NCI-H69 (cell line): ENCODE results near the gene ITIH2.
A peak's percentile ranks its signal among the peaks of the same experiment; 100 is the strongest.
"Not testable (repeated sequence)": the region's sequence is repeated elsewhere in the genome, so short reads cannot be mapped to it uniquely, and the experiment has no call there.

ENCODE experiments used
- DNase-seq: peaks from one replicate; lab custom pipeline; 2025; lab: John Stamatoyannopoulos, UW

ITIH2 gene

GRCh38 chr10:7738536-7739407, 35.7 kb downstream of the ITIH2 start:
- peak; percentile 32 for DNase-seq

- no peak for DNase-seq
These were observed 41.2 kb downstream of the ITIH2 start for GRCh38 chr10:7744307-7744706.

GRCh38 chr10:7748637-7749036, 45.5 kb downstream of the ITIH2 start:
- DNase-seq, result not testable (repeated sequence)

- no peak for DNase-seq
These were observed 47.1 kb downstream of the ITIH2 start for GRCh38 chr10:7750222-7750621.

- no peak for DNase-seq
These were observed 49.1 kb downstream of the ITIH2 start for GRCh38 chr10:7752251-7752650.

GRCh38 chr10:7755103-7755502, 52.0 kb downstream of the ITIH2 start:
- DNase-seq, result no peak

- peak; percentile 45 for DNase-seq
These were observed 53.4 kb downstream of the ITIH2 start for GRCh38 chr10:7756360-7756992.

- DNase-seq, result no peak
These were observed 60.8 kb downstream of the ITIH2 start for GRCh38 chr10:7763929-7764328.

- no peak for DNase-seq
These were observed 63.1 kb downstream of the ITIH2 start for GRCh38 chr10:7766241-7766640.

- no peak for DNase-seq
These were observed 64.1 kb downstream of the ITIH2 start for GRCh38 chr10:7767209-7767608.

GRCh38 chr10:7768417-7768816, 65.3 kb downstream of the ITIH2 start:
- DNase-seq, result no peak

GRCh38 chr10:7773845-7774801, 71.0 kb downstream of the ITIH2 start:
- DNase-seq, result peak; percentile 75

- no peak for DNase-seq
These were observed 73.7 kb downstream of the ITIH2 start for GRCh38 chr10:7776777-7777176.

- DNase-seq, result not testable (repeated sequence)
These were observed 79.1 kb downstream of the ITIH2 start for GRCh38 chr10:7782194-7782593.

- no peak for DNase-seq
These were observed 83.3 kb downstream of the ITIH2 start for GRCh38 chr10:7786430-7786829.

- peak; percentile 17 for DNase-seq
These were observed 84.2 kb downstream of the ITIH2 start for GRCh38 chr10:7787150-7787856.

- DNase-seq, result peak; percentile 92
These were observed 84.9 kb downstream of the ITIH2 start, which contains the start of the genes ATP5F1C and KIN for GRCh38 chr10:7787857-7788638. TSS of gene ATP5F1C (plus strand) at chr10:7788177. CDS start at chr10:7788208, 31 bp downstream. TSS of gene KIN (minus strand) at chr10:7787993. CDS start at chr10:7787933, 60 bp downstream.

- DNase-seq, result peak; percentile 44
These were observed 85.6 kb downstream of the ITIH2 start for GRCh38 chr10:7788639-7789286.

GRCh38 chr10:7789390-7789789, 86.3 kb downstream of the ITIH2 start:
- DNase-seq, result peak; percentile 21

- no peak for DNase-seq
These were observed 89.4 kb downstream of the ITIH2 start for GRCh38 chr10:7792541-7792940.
